Esophagus muscularis mucosa (tissue), 4 donors: ENCODE measurements around the gene PIGZ. TPM values are rescaled to one million over a fixed set of nuclear protein-coding genes. Genes with fewer than 3 reads are reported as not detected.
A peak's percentile ranks its signal among the peaks of the same experiment; 100 is the strongest.

Source experiments
- DNase-seq: peaks from one replicate; pipeline ENCODE4 v3.0.0-alpha.2; 2017; ENCODE audit errors: extremely low spot score
- H3K27ac ChIP-seq, 4 donors: fragments of 200-600 bp; sonication (generic); replicated peaks in 1 of 4; 1 replicate in 3 of 4; 2 replicates in 1 of 4; pipeline ENCODE4 v1.5.1; 2016 to 2019; ENCODE audit warnings: mild to moderate bottlenecking in 1 of 4
- H3K27me3 ChIP-seq, 4 donors: fragments of 200-600 bp; sonication (generic); one replicate each; pipeline versions ENCODE4 v1.5.1 to v1.6.0; 2016 to 2019
- H3K36me3 ChIP-seq, 4 donors: fragments of 200-600 bp; sonication (generic); one replicate each; pipeline ENCODE4 v1.5.1; 2016 to 2019
- H3K4me1 ChIP-seq, 4 donors: fragments of 200-600 bp; sonication (generic); one replicate each; pipeline ENCODE4 v1.5.1; 2016 to 2019
- H3K4me3 ChIP-seq, 4 donors: fragments of 200-600 bp; sonication (generic); 1 replicate in 2 of 4; 2 replicates in 2 of 4; pipeline ENCODE4 v1.5.1; 2016 to 2019; ENCODE audit warnings: mild to moderate bottlenecking in 4 of 4, moderate library complexity in 1 of 4
- H3K9me3 ChIP-seq, 4 donors: fragments of 200-600 bp; sonication (generic); 1 replicate in 3 of 4; 2 replicates in 1 of 4; pipeline ENCODE4 v1.5.1; 2016 to 2019
- CTCF ChIP-seq, 3 experiments: fragments of 200-600 bp in 2 of 3; fragments of 450-650 bp in 1 of 3; sonication (generic) in 2 of 3; IDR thresholded peaks; one replicate each; pipeline ENCODE4 v1.5.1; 2017 to 2019; ENCODE audit warnings: antibody characterized with exemption in 3 of 3, mild to moderate bottlenecking in 2 of 3, moderate library complexity in 1 of 3
- EP300 ChIP-seq: sonication (generic); formaldehyde crosslinking; IDR thresholded peaks from one replicate; pipeline ENCODE4 v1.6.1; 2017; ENCODE audit warnings: antibody characterized with exemption
- POLR2A ChIP-seq: fragments of 450-650 bp; IDR thresholded peaks from one replicate; pipeline ENCODE4 v1.6.1; 2017; ENCODE audit warnings: antibody characterized with exemption, moderate library complexity, mild to moderate bottlenecking, low read depth
- POLR2AphosphoS5 ChIP-seq, 2 donors: sonication (generic); formaldehyde crosslinking; IDR thresholded peaks; one replicate each; pipeline ENCODE4 v1.6.1; 2017; ENCODE audit warnings: antibody characterized with exemption in 2 of 2
- WGBS: methylation state at CpG from one replicate; pipeline ENCODE4 v1.1.5; 2018; 5-methylcytosine and 5-hydroxymethylcytosine counted together
- intact Hi-C: fragments of 100-400 bp; cut with DNase I; formaldehyde crosslinking; loops from one replicate; pipeline ENCODE4 v1.15.1; 2023
- total RNA-seq, 4 donors: library from RNA; depleted of rRNA; stranded (reverse); fragments of >200 nt; gene quantifications; one replicate each; pipeline versions ENCODE4 v1.1.0 to v1.2.1, GENCODE V29; 2016

Gene PIGZ
- total RNA-seq, 4 donors from 2014 or later, result 12.9 to 18.2 (median 15.4) TPM

GRCh38 chr3:197001972-197002700 is 33.5 kb upstream of the PIGZ start:
- 31% methylated on average over 24 of the region's 55 CpGs for WGBS
- Histone ChIP-seq H3K9me3 (no peaks in the 10 kb centered on the region), H3K4me3 (peak overlapping the region; percentile 62 to 82 (median 74)), H3K27ac (peak overlapping the region; percentile 80 to 86 (median 83)), H3K4me1 (peaks cover 5 to 21% (median 19%) of the 10 kb centered on the region in 4 donors), H3K36me3 (no peaks in the 10 kb centered on the region), H3K27me3 (no peaks in the 10 kb centered on the region)
- TF ChIP-seq EP300, result no peak
- no peak for TF ChIP-seq POLR2A
- no peak for TF ChIP-seq POLR2AphosphoS5 (IDR thresholded peaks at IDR 0.05)
- TF ChIP-seq CTCF (IDR thresholded peaks at IDR 0.05), result no peak
- intact Hi-C loops, result loop anchor here (10.0 kb wide), 1 partner anchor 183 kb away; no protein-coding TSS in a partner anchor
- DNase-seq, result no peak

- WGBS, result 94% methylated on average over 17 of the region's 20 CpGs
Observed at GRCh38 chr3:197001106-197001971, 32.7 kb upstream of the PIGZ start.

GRCh38 chr3:197000211-197000610 is 31.6 kb upstream of the PIGZ start:
- no CpG with 5 or more reads among the region's 5 CpGs for WGBS

More at GRCh38 chr3:197001106-197001971, 32.7 kb upstream of the PIGZ start:
- peak overlapping the region in 2 of 4 donors; percentile 75 to 82 for H3K4me3 ChIP-seq
- TF ChIP-seq EP300 (no peak), POLR2AphosphoS5 (IDR thresholded peaks at IDR 0.05) (no peak), CTCF (IDR thresholded peaks at IDR 0.05) (no peak), POLR2A (no peak)
- no peaks in the 10 kb centered on the region for H3K27me3 ChIP-seq
- H3K36me3 ChIP-seq, result no peaks in the 10 kb centered on the region
- DNase-seq, result no peak
- intact Hi-C loops, result loop anchor here (10.0 kb wide), 1 partner anchor 183 kb away; no protein-coding TSS in a partner anchor
- H3K9me3 ChIP-seq, result no peaks in the 10 kb centered on the region
- H3K4me1 ChIP-seq, result peaks cover 5 to 21% (median 19%) of the 10 kb centered on the region in 4 donors
- peak overlapping the region in 3 of 4 donors; percentile 80 to 86 (median 80) for H3K27ac ChIP-seq

More at GRCh38 chr3:197000211-197000610, 31.6 kb upstream of the PIGZ start:
- intact Hi-C loops, result loop anchor here (10.0 kb wide), 1 partner anchor 185 kb away; no protein-coding TSS in a partner anchor
- no peak overlapping the region for H3K4me3 ChIP-seq
- no peaks in the 10 kb centered on the region for H3K9me3 ChIP-seq
- DNase-seq, result no peak
- TF ChIP-seq POLR2AphosphoS5 (IDR thresholded peaks at IDR 0.05), result no peak
- TF ChIP-seq POLR2A, result no peak
- no peak for TF ChIP-seq CTCF (IDR thresholded peaks at IDR 0.05)
- no peak for TF ChIP-seq EP300
- no peaks in the 10 kb centered on the region for H3K27me3 ChIP-seq
- no peaks in the 10 kb centered on the region for H3K36me3 ChIP-seq
- no peak overlapping the region for H3K27ac ChIP-seq
- peaks cover 5 to 21% (median 19%) of the 10 kb centered on the region in 4 donors for H3K4me1 ChIP-seq
